GM18511 (cell line): ENCODE measurements around the gene ST13.
"Not testable (repeated sequence)": the region's sequence is repeated elsewhere in the genome, so short reads cannot be mapped to it uniquely, and the experiment has no call there.

ENCODE experiments used
- ATAC-seq: cut with Tn5 transposase; IDR thresholded peaks from one replicate; pipeline ENCODE4 v1.9.1; 2021; ENCODE audit warnings: mild to moderate bottlenecking, moderate library complexity; ENCODE audit not compliant: unreplicated experiment

ST13 gene

DNA sequence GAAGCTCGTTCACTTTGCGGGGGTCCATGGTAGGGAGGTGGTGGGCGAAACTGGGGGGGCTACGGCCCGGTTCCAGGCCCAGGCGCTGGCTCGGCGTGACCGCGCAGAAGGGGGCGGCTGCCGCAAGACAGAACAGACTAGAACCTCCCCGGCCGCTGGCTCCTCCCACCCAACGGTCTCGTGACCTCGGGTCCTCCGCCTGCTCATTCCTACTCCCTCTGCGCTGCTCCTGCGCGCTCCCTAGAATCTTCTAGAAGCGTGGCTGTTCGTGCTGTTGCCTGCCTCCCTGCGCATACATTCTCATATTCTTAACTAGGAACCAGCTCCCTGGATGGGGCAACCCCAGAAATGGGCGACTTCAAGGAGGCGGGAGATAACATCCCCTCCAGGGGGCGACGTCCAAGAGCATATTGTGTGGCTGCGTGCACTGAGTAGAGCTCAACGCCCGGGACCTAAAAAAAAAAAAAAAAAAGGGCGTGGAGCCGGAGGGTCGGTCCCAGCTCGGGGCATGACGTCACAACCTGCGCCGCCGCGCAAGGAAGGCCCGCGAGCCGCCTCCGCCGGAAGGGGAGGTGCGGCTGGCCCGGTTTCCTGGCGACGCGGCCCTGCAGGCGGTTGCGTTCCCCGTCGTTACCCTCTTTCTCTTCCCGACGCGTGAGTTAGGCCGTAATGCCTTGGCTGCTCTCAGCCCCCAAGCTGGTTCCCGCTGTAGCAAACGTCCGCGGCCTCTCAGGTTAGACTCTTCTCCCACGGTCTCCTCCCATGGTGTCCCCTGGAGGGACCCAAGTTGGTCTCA is at the start of gene ST13, which contains the start of gene XPNPEP3:
ST13 (minus strand) TSS at position 127 of the 796 bp plus-strand sequence; CDS start at position 28, 99 bp downstream.
XPNPEP3 (plus strand) TSS at position 636 of the 796 bp plus-strand sequence; CDS start at position 670, 34 bp downstream.
- ATAC-seq, result peak; percentile 95

DNA sequence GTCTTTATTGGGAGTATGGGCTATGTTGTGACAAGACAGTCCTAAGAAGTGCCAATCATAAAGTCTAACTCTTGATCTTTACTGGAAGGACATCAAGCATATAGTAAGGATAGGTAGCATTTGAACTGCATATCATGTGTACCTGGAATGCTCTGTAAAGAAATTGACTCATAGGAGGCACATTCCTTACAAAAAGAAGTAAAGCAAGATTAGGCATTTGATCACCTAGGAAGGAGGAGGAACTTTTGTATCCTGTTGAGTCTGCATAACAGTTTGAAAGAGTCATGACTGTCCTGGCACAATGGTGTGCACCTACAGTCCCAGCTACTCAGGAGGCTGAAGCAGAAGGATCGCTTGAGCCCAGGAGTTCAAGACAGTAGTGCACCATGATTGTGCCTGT is 47.7 kb upstream of the ST13 start:
- ATAC-seq, result no peak

DNA sequence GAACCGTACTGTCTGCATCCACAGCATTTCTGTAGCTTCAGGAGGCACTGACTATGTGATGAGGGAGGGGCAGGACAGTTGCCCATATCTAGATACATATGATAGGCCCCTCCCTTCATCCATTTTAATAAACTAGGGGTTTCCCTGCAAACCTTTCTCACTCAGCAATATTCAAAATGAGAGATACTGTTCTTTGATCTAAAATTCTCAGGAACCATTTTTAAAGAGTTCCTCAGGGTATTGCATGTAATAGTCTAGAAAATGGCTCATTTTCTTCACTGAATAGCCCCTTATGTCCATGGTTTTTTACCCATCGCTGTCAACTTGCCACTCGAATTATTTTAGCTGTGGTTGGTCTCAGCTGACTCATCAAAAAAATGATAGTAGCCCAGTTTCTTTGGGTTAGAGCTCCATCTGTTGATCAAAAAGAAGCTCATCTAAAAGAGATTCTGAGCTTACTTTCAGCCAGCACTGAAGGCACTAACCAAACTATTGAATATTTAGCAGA is 42.5 kb upstream of the ST13 start:
- no peak for ATAC-seq

DNA sequence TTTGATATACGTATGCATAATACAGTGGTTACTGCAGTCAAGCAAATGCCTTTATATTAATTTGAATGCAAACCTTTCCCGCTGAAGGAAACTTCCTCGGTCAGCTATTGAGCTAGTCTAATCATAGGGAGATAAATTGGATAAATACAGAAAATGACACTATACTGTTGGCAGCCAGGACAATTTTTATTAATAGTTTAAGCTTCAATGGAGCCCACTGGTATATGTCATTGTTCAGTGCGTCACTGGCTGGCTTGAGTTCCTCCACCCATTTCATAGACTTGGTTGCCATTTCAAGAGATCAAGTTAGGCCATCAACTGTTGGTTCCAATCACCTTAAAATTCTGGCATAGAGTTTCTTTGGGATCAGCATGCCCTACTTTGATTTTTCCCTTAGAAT is 38.0 kb upstream of the ST13 start:
- no peak for ATAC-seq

DNA sequence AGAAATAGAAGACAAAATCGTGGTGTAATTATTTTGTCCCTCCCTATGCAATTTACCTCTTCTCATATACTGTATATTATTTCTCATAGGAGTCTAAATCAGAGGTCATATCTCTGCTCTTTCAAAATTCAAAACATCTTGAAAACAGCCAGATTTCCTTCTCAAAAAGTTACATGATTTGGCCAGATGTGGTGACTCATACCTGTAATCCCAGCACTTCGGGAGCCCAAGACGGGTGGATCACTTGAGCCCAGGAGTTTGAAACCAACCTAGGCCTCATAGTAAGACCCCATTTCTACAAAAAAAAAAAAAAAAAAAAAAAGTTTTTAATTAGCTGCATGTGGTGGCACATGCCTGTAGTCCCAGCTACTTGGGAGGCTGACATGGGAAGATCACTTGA is 34.4 kb upstream of the ST13 start:
- ATAC-seq, result no peak

DNA sequence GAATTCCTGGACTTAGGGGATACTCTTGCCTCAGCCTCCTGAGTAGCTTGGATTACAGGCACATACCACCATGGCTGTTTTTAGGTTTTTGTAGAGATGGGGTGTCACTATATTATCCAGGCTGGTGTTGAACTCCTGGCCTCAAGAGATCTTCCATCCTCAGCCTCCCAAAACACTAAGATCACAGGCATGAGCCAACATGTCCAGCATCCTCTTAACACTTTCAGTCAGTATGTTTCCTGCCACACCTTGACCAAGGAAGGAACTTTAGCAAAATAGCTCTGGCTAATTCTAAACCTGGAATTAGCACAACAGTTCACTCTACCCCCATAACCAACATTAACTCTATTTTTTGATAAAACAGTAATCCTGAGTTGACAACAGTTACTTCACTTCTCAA is 32.7 kb upstream of the ST13 start:
- ATAC-seq, result no peak

DNA sequence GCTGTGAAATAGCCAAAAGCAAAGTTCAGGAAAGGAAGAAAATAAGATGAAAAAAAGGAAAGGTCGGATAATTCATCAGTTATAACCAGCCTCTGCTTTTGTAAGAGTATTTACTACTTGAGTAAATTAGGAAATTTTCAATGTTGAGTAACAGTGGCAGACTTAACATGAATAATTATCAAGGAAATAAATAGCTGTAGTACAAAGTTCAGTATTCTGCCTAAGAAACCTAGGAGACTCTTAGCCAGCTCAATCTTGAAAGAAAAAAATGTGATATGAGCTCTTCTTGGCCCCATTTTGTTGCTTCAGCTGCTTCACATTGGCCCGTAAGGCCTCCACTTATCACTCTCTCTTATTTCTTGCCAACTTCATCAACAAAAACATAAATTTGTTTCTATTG is 22.5 kb upstream of the ST13 start:
- ATAC-seq, result no peak

DNA sequence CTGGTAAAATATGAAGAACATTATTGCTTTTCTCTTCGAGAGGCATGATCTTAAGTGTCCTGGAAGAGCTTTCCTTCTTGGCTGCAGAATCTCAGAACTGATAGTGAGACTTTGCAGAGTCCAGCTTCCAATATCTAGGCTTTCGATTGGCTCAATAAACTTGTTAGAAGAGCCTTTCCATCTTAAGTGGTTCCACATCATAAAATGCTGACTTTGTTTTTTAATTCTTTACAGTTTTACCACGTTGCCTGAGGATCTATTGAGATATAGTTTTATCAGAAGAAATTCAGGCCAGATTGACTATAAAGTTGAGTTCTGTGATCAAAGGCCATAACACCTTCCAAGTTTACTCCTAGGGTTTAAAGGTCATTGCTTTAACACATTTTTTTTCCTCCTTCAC is 21.0 kb upstream of the ST13 start:
- ATAC-seq, result no peak

DNA sequence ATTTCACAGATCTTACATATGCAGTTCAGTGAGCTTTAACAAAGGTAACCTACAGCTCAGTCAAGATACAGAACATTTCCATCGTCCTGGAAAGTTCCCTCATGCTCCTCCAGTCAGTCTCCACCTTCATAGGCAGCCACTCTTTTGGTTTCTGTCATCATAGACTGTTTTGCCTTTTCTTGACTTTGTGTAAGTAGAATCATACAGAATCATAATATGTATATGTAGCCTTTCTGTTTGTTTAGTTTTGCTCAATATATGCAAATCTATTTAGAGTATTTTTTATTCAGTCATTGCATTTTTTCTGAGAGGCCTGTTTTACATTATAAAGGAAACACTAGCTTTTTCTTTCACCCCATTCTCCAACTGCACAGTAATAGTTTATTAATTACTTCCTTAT is 20.5 kb upstream of the ST13 start:
- no peak for ATAC-seq

DNA sequence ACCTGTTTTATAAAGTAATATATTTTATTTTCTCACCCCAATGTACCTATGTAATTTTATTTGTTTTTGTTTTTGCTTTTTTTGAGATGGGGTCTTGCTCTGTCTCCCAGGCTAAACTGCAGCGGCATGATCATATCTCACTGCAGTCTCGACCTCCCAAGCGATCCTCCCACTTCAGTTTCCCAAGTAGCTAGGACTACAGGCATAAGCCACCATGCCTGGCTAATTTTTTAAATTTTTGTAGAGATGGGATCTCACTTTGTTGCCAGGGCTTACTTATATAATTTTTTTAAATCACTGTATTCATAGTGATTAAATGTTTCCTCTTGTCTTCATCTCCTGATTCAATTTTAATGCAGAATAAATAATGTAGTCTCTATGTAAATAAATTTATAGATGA is 18.7 kb upstream of the ST13 start:
- no peak for ATAC-seq

DNA sequence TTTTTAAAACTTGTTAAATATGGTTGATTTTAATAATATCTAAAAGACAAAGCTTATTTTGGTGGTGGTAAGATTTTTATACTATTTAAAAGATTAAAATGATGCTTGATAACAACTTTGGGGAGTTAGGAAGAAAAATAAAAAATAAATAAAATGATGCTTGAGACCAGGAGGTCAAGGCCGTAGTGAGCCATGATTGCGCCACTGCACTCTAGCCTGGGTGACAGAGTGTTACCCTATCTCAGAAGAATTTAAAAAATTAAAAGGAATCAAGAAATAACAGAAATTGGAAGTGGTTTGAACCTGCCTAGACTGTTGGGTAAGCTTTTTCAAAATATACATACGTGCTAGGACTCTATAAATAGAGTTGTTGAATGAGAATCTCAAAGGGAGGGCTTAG is 17.6 kb upstream of the ST13 start:
- ATAC-seq, result no peak

DNA sequence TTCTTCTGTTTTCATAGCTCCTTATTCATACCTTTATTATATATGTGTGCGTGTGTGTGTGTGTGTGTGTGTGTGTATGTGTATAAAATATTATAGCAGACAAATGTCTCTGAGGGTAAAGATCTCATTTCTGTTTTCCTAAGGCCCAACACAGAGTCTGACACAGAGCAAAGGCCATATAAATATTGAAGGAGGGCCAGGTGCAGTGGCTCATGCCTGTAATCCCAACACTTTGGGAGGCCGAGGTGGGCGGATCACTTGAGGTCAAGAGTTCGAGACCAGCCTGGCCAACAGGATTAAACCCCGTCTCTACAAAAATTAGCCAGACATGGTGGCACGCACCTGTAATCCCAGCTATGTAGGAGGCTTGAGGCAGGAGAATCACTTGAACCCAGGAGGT is 11.9 kb upstream of the ST13 start:
- ATAC-seq, result not testable (repeated sequence)

DNA sequence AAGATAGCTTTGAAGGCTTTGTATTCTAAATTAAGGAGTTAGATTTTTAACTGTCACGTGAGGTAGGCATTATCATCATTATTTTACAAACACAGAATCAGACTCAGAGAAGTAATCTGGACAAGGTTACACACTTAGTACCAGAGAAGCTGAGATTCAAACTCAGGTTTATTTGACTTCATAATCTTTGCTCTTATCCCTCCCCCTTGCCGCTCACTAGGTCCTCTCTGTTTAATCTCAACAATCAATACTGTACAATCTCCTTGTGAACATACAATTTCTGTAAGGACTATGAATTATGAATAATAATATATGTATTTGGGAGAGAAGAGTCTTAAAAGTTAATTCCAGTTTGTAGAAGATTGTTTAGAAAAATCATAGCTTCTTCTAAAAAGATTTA is 10.7 kb upstream of the ST13 start:
- no peak for ATAC-seq

DNA sequence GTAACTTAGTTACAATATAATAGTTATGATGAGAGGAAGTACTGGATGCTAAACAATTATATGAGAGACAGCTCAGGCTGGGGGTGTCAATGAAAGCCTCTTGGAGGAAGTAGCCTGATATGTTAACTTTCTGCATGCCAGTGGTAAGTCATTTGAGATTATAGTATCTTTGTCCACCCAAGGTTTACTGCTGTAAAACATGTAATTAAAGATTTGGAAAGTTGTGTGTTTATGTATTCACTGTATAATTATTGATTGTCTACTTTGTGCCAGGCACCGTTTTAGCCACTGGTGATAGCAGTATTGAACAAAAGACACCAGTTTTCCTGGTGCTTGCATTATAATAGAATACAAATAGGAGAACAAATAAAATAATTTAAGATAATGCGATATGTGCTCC is 6.1 kb upstream of the ST13 start:
- ATAC-seq, result no peak

DNA sequence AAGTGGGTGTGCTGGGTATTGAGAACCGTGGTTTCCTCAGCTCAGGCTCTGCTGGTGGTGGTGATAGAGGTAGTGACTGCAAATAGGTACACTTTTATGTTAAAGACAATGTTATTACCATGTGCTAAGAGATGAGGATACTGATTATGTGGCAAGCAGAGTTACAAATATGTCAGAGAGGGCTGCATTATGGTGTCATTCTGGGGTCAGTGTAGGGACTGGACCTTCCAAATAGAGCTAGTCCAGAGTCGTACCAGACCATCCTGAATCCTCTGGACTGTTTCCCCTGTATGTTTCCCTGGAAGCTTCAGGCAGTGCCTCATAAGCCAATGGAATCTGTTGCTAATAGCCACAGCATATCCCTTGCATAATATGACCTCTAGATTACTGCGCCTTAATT is 5.6 kb upstream of the ST13 start, which contains the start of gene DNAJB7:
DNAJB7 (minus strand) TSS at position 101 of the 400 bp plus-strand sequence. CDS start 119 bp downstream, outside the sequence.
- ATAC-seq, result no peak

DNA sequence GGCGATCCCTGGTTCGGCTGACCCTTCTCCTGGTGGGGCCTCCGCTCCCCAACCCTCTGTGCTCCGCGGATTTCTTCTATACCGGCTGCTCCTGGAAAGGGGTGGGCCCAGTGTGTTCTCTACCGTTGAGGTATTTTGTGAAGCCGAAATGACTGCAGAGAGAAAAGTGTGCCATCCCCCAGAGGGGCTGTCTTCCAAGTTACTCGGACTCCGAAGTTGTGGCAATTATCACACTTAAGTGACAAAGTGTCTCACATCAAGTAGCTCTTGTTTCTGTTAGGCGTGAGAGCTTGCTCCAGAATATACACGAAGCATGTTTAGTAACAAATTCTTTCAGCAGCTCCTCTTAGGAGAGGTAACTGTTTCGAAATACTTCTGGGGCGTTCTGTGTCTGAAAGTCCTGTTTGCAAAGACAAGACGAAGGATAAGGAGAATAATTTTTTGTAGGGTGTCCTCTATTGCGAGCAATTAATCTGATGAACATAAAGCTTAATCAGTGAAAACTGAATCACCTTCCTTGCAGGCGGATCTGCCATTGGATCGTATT is 943 bp upstream of the ST13 start:
- ATAC-seq, result no peak

DNA sequence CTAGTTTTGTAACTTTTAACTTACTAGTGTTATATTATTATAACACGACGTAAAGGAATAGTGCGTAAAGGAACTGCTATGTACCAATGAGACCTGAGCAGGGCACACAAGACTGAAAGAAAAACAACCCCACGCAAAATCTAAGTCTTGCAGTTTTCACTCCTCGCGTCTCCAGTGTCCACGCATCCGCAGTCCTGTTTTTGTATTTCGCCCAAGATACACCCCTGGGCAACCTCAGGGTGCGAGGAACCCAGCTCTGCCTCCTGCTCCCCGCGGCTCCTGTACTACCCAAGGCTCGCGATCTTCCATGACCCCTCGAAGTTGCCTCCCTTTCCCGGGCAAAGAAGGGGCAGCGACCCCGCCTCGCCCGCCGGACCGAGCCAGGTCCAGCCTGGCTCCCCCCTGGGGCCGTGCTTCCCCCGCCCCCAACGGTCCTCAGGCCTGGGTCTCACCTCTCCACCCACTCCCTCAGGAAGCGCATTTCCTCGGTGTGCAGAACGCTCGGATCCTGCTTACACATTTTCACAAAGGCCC is 393 bp downstream of the ST13 start:
- peak; percentile 24 for ATAC-seq

DNA sequence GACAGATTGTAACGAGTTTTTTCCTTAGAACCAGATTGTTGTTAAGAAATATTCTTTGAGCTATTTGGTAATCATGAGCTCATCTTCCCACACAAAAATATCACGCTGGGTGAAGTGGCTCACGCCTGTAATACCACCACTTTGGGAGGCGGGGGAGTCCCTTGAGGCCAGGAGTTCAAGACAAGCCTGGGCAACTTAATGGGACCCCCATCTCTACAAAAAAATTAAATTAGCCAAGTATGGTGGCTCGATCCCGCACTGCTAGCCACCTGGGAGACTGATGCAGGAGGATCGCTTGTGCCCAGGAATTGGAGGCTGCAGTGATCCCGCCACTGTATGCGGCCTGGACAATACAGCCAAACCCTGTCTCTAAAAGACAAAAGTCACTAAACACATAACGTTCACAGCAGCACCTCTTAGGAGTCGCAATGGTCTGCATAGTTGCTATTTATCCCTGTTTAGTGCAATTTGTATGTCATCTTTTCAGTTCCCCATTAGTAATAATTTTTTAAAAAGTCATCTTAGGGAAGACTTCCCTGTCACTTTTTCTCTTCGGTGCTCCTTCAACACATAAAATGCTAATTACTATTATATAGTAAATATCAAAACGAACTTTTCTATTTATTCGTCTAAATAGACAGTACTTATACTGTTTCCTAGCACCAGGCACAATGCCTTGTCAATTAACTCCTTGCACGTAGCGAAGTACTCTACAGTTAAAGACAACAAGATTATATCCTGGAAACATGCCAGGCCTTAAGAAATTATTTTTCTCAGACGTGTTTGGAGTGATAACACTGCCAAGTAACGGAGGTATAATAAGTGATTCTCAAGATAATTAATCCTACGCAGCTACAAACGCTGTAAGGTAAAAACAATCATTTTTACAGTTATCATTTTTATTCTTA is 1.1 kb downstream of the ST13 start:
- ATAC-seq, result no peak

DNA sequence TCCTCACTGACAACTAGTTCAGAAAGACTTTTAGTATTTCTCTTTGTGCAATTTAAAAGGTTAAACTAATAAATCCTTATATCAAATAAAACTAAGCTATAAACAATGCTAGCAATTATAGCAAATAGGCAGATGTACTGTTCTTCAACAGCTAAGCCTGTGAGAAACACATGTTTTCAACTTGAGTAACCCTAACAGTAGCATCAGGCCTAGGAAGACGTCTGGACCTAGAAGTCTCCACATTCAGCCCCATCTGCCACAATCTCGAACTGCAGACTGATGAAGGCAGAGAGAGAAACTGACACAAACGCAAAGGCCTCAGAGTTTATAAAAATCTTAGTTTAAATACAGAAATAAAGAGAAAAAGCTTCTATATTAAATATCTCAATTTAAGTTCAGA is 2.5 kb downstream of the ST13 start:
- ATAC-seq, result no peak

DNA sequence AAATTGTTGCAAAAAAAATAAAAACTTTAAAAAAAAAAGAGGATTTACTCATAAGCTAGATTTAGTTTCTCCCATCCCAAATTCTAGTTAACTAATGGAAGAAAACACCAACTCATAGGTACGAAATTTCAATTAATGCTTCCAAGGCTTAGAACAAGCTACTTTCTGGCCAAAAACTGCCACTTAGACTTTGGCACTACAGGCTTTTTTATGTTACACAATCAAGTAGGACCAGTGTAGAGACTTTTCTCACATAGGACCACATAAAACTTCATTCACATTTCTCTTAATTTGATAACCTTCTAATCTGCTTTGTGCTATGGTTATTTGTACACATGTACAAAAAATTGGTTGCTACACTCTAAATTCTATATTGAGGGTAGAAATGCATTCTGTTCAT is 3.1 kb downstream of the ST13 start:
- no peak for ATAC-seq

DNA sequence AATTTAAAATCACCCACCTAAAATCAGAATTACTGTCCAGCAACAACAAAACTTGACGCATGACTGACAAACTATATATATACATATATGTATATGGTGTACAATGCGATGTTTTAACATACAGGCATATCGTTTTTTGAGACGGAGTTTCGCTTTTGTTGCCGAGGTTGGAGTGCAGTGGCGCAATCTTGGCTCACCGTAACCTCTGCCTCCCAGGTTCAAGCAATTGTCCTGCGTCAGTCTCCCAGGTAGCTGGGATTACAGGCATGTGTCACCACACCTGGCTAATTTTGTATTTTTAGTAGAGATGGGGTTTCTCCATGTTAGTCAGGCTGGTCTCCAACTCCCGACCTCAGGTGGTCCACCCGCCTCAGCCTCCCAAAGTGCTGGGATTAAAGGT is 10.6 kb downstream of the ST13 start:
- ATAC-seq, result not testable (repeated sequence)
